PC-3 (cell line): ENCODE measurements around the gene PRIMA1. TPM values are rescaled to one million over a fixed set of nuclear protein-coding genes. Genes with fewer than 3 reads are reported as not detected.

Experiments used
- ATAC-seq: fragments of 200-7000 bp; cut with Tn5 transposase; 2 replicates; pipeline ENCODE4 v1.9.1; 2020; ENCODE audit warnings: mild to moderate bottlenecking, moderate library complexity
- BruUV-seq: library from RNA; stranded (reverse); fragments of 400-500 nt; replicated peaks from 2 replicates; lab custom pipeline; 2021; lab: Mats Ljungman, UMichigan
- CTCF ChIA-PET: fragments of 300-600 bp; sonication (Branson Sonifier 250); formaldehyde crosslinking; loops from one replicate; lab custom pipeline; 2022; ENCODE audit warnings: antibody characterized with exemption; lab: Charles Lee
- POLR2A ChIA-PET: fragments of 300-600 bp; sonication (Branson Sonifier 250); formaldehyde crosslinking; loops from one replicate; lab custom pipeline; 2022; ENCODE audit warnings: antibody characterized with exemption; ENCODE audit not compliant: unreplicated experiment; lab: Charles Lee
- DNase-seq: peaks from one replicate; pipeline ENCODE4 v3.0.0-alpha.2; 2015
- H2AFZ ChIP-seq: fragments of 300-600 bp; sonication (generic); 2 replicates; pipeline ENCODE4 v1.6.0; 2016; ENCODE audit warnings: antibody characterized with exemption, low read length
- H3F3A ChIP-seq: fragments of 300-600 bp; sonication (generic); one replicate; pipeline ENCODE4 v1.6.0; 2017; ENCODE audit warnings: antibody characterized with exemption, low read length, control low read depth, mild to moderate bottlenecking; ENCODE audit not compliant: unreplicated experiment
- H3K27ac ChIP-seq: fragments of 300-600 bp; sonication (generic); 2 replicates; pipeline ENCODE4 v1.5.1; 2016; ENCODE audit warnings: mild to moderate bottlenecking, low read length
- H3K27me3 ChIP-seq: fragments of 300-600 bp; sonication (generic); 2 replicates; pipeline ENCODE4 v1.6.1; 2016; ENCODE audit warnings: low read length, mixed read lengths
- H3K36me3 ChIP-seq: fragments of 300-600 bp; sonication (generic); 2 replicates; pipeline ENCODE4 v1.6.1; 2016; ENCODE audit warnings: low read depth, mixed run types, low read length, mixed read lengths
- H3K4me1 ChIP-seq: fragments of 300-600 bp; sonication (generic); 2 replicates; pipeline ENCODE4 v1.5.1; 2016; ENCODE audit warnings: low read length; ENCODE audit not compliant: insufficient read depth
- H3K4me2 ChIP-seq: fragments of 300-600 bp; sonication (generic); 2 replicates; pipeline ENCODE4 v1.6.0; 2016; ENCODE audit warnings: low read length
- H3K4me3 ChIP-seq: fragments of 300-600 bp; sonication (generic); 2 replicates; pipeline ENCODE4 v1.5.1; 2016; ENCODE audit warnings: mild to moderate bottlenecking, low read length, mixed read lengths
- H3K79me2 ChIP-seq: fragments of 300-600 bp; sonication (generic); 2 replicates; pipeline ENCODE4 v1.6.1; 2017; ENCODE audit warnings: low read length, mixed read lengths
- H3K9ac ChIP-seq: fragments of 300-600 bp; sonication (generic); 2 replicates; pipeline ENCODE4 v1.6.0; 2016; ENCODE audit warnings: mild to moderate bottlenecking, low read length
- H3K9me2 ChIP-seq: fragments of 300-600 bp; sonication (generic); replicated peaks from 2 replicates; pipeline ENCODE4 v1.6.1; 2016; ENCODE audit warnings: mixed run types, low read length, mixed read lengths
- H3K9me3 ChIP-seq: fragments of 300-600 bp; sonication (generic); 2 replicates; pipeline ENCODE4 v1.6.1; 2016; ENCODE audit warnings: low read length, mixed read lengths
- H4K20me1 ChIP-seq: fragments of 300-600 bp; sonication (generic); 2 replicates; pipeline ENCODE4 v1.6.1; 2016; ENCODE audit warnings: low read length, mixed read lengths
- CTCF ChIP-seq: fragments of 300-600 bp; sonication (generic); conservative IDR thresholded peaks from 2 replicates; pipeline ENCODE4 v1.5.1; 2017; ENCODE audit warnings: antibody characterized with exemption, low read depth, mild to moderate bottlenecking, low read length
- EZH2 ChIP-seq: fragments of 300-600 bp; sonication (generic); IDR thresholded peaks from one replicate; pipeline ENCODE4 v1.6.1; 2017; ENCODE audit warnings: antibody characterized with exemption, mild to moderate bottlenecking, low read length; ENCODE audit not compliant: unreplicated experiment
- EZH2phosphoT487 ChIP-seq: fragments of 300-600 bp; sonication (generic); IDR thresholded peaks from 2 replicates; pipeline ENCODE4 v1.6.1; 2018; ENCODE audit warnings: mild to moderate bottlenecking, antibody characterized with exemption, low read length, borderline replicate concordance
- intact Hi-C: fragments of 100-400 bp; cut with micrococcal nuclease; formaldehyde crosslinking; loops from 2 replicates; pipeline ENCODE4 v1.9.0; 2023
- total RNA-seq: library from RNA; depleted of rRNA; stranded (reverse); fragments of >200 nt; gene quantifications from 2 replicates; pipeline ENCODE4 v1.2.3, GENCODE V29; 2014

PRIMA1 gene
- total RNA-seq, 1 experiment from 2014 or later, result 0.04 TPM

- no peak overlapping the region for H3K4me2 ChIP-seq
- no peak overlapping the region for H2AFZ ChIP-seq
- H3K4me3 ChIP-seq, result no peak overlapping the region
- BruUV-seq, result no TSS peak
- H3K9me2 ChIP-seq, result no peaks in the 10 kb centered on the region
- no peaks in the 10 kb centered on the region for H3K9me3 ChIP-seq
- ATAC-seq (peak; percentile 67), DNase-seq (peak; percentile 71)
- H3K27ac ChIP-seq, result no peak overlapping the region
- no peaks in the 10 kb centered on the region for H4K20me1 ChIP-seq
- no peaks in the 10 kb centered on the region for H3K79me2 ChIP-seq
- H3K9ac ChIP-seq, result no peak overlapping the region
- H3K27me3 ChIP-seq, result peaks cover 62% of the 10 kb centered on the region
- H3K36me3 ChIP-seq, result no peaks in the 10 kb centered on the region
- no peaks in the 10 kb centered on the region for H3F3A ChIP-seq
- POLR2A ChIA-PET, result no interaction called here
- H3K4me1 ChIP-seq, result peaks cover 3% of the 10 kb centered on the region; the same call in 1 of the 2 replicates
- no peak for TF ChIP-seq EZH2
- no peak for TF ChIP-seq EZH2phosphoT487
- TF ChIP-seq CTCF, result no peak
- intact Hi-C loops, result no loop called here
- CTCF ChIA-PET, result no interaction called here
Measured at GRCh38 chr14:93686268-93686667, 102.0 kb downstream of the PRIMA1 start.

GRCh38 chr14:93685121-93685895 lies 103.0 kb downstream of the PRIMA1 start:
- no TSS peak for BruUV-seq
- peaks cover 60% of the 10 kb centered on the region for H3K27me3 ChIP-seq

GRCh38 chr14:93683226-93683625 lies 105.1 kb downstream of the PRIMA1 start:
- intact Hi-C loops, result no loop called here
- Histone ChIP-seq H3K9me3 (no peaks in the 10 kb centered on the region), H3K27ac (no peak overlapping the region), H3K36me3 (no peaks in the 10 kb centered on the region), H3K79me2 (no peaks in the 10 kb centered on the region), H4K20me1 (no peaks in the 10 kb centered on the region), H3F3A (no peaks in the 10 kb centered on the region), H3K4me2 (no peak overlapping the region), H3K4me3 (no peak overlapping the region), H3K27me3 (peaks cover 62% of the 10 kb centered on the region), H3K4me1 (peaks cover 3% of the 10 kb centered on the region; the same call in 1 of the 2 replicates), H3K9me2 (no peaks in the 10 kb centered on the region), H2AFZ (no peak overlapping the region), H3K9ac (no peak overlapping the region)
- ATAC-seq, result no peak
- POLR2A ChIA-PET, result no interaction called here
- no TSS peak for BruUV-seq
- CTCF ChIA-PET, result no interaction called here
- no peak for DNase-seq
- TF ChIP-seq EZH2phosphoT487, result no peak
- TF ChIP-seq EZH2, result no peak
- TF ChIP-seq CTCF, result no peak

More at GRCh38 chr14:93685121-93685895, 103.0 kb downstream of the PRIMA1 start:
- no peaks in the 10 kb centered on the region for H3K79me2 ChIP-seq
- H3K27ac ChIP-seq, result no peak overlapping the region
- no peak overlapping the region for H2AFZ ChIP-seq
- ChIA-PET POLR2A (no interaction called here), CTCF (no interaction called here)
- peaks cover 3% of the 10 kb centered on the region; the same call in 1 of the 2 replicates for H3K4me1 ChIP-seq
- ATAC-seq (no peak), DNase-seq (no peak)
- TF ChIP-seq EZH2 (no peak), EZH2phosphoT487 (no peak)
- no peaks in the 10 kb centered on the region for H3K9me3 ChIP-seq
- H3F3A ChIP-seq, result no peaks in the 10 kb centered on the region
- no peak overlapping the region for H3K4me2 ChIP-seq
- H3K36me3 ChIP-seq, result no peaks in the 10 kb centered on the region
- no peak overlapping the region for H3K9ac ChIP-seq
- no peaks in the 10 kb centered on the region for H3K9me2 ChIP-seq
- intact Hi-C loops, result no loop called here
- no peak overlapping the region for H3K4me3 ChIP-seq
- no peaks in the 10 kb centered on the region for H4K20me1 ChIP-seq
